Epithelial cell of prostate (primary cell): ENCODE data around the gene IQGAP3.
A peak's percentile ranks its signal among the peaks of the same experiment; 100 is the strongest.

ENCODE experiments used
- DNase-seq: peaks from one replicate; pipeline ENCODE4 v3.0.0-alpha.2; 2011; ENCODE audit warnings: low read depth, low spot score
- H3K27ac ChIP-seq: fragments of 450-650 bp; 2 replicates; pipeline ENCODE4 v1.5.1; 2017; ENCODE audit warnings: mild to moderate bottlenecking

IQGAP3 gene

GRCh38 chr1:156523801-156524480 lies 48.4 kb downstream of the IQGAP3 start:
- no peak overlapping the region for H3K27ac ChIP-seq
- DNase-seq: no peak

DNA sequence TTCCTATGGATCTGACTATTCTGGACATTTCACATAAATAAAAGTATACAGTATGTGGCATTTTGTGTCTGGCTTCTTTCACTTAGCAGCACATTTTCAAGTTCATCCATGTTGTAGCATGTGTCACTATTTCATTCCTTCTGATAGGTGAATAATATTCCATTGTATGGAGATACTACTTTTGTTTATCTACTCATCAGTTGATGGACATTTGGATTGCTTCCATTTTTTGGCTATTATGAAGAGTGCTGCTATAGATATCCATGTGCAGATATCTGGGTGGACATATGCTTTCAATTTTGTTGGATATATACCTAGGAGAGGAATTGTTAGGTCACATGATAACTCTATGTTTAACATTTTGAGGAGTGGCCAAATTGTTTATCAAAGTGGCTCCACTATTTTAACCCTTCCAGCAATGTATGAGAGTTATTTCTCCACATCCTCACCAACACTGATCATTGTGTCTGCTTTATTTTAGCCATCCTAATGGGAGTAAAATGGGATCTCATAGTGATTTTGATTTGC lies 49.9 kb downstream of the IQGAP3 start:
- no peak overlapping the region for H3K27ac ChIP-seq
- DNase-seq: no peak

DNA sequence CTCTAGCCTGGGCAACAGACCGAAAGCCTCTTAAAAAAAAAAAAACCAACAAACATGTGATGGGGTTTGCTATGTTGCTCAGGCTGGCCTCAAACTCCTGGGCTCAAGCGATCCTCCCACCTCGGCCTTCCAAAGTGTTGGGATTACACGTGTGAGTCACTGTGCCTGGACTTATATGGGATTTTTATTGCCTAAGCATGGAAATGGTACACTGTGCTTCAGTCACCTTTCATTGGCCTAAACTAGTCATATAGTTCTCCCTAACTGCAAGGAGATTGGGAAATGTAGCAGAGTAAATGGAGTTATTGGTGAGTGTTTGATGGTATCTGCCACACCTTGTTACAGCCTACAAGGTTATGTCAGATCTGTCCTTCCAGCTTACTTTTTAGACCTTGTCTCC lies 54.6 kb downstream of the IQGAP3 start:
- no peak for DNase-seq
- H3K27ac ChIP-seq: no peak overlapping the region

- no peak overlapping the region for H3K27ac ChIP-seq
- no peak for DNase-seq
These were observed 55.5 kb downstream of the IQGAP3 start for GRCh38 chr1:156516821-156517220.

DNA sequence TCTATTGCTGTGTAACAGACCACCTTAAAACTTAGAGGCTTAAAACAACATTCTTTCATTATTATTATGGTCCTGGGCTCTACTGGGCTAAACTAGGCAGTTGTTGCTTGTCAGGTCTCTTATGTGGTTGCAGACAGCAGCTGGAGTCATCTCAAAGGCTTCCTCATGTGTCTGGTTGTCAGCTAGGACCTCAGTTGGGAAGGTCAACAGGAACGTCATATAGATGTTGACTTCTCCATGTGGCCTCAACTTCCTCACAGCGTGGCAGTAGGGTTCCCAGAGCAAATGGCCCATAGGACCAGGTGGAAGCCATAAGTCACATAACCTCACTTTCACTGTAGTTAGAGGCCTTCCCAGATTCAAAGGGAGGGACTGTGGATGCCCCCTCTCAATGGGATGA lies 56.4 kb downstream of the IQGAP3 start:
- no peak for DNase-seq
- H3K27ac ChIP-seq: no peak overlapping the region

GRCh38 chr1:156513185-156513584 lies 59.2 kb downstream of the IQGAP3 start:
- H3K27ac ChIP-seq: no peak overlapping the region
- no peak for DNase-seq

DNA sequence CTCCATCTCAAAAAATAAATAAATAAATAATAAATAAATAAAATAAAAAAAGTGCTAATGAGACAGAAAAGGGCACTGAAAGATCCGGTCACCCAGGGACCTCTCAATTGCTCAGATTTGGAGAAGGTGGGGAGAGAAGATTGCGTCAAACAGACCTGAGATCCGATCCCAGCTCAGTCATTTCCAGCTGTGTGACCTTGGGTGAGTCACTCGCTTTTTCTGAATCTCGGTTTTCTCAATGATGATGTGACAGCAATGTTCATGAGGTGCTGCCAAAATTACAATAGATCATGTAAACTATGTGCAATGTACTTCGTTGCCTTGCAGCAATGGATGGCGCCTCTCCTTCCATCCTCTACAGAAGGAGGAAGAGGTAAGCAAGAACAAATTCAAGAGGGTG lies 60.7 kb downstream of the IQGAP3 start:
- no peak overlapping the region for H3K27ac ChIP-seq
- DNase-seq: no peak

DNA sequence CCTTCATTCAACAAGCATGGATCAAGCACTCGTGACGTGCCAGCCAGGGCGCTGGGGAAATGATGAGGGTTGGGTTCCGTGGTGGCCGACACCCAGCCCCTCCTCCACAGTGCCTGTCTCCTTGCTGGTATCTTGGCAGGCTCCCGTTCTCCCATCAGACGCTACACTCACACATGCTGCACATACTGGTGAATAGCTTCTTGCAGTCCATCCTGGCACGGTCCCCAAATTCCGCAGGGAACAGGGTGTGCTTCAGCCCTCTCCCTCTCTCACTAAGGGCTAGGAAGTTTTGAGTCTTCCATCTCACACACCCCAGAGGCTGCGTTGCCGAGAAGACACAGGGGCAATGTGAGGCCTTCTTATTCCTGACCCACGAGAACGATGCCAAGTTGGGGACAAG lies 61.7 kb downstream of the IQGAP3 start:
- no peak overlapping the region for H3K27ac ChIP-seq
- no peak for DNase-seq

- no peak for DNase-seq
- H3K27ac ChIP-seq: no peak overlapping the region
These were observed 62.8 kb downstream of the IQGAP3 start for GRCh38 chr1:156509424-156510034.

DNA sequence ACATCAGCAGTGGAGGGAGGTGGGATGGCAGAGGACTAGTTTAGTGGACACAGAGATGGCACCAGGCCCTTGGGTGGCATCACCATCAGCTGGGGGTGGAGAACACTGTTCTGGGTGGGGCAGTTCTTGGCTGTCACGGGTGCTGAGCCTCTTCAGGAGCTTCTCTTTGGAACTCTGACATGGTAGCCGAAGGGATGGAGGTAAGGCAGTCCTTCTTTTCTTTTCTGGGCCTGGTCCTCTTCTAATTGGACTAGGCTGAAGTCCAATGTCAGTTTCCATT lies 63.5 kb downstream of the IQGAP3 start:
- DNase-seq: no peak
- no peak overlapping the region for H3K27ac ChIP-seq

DNA sequence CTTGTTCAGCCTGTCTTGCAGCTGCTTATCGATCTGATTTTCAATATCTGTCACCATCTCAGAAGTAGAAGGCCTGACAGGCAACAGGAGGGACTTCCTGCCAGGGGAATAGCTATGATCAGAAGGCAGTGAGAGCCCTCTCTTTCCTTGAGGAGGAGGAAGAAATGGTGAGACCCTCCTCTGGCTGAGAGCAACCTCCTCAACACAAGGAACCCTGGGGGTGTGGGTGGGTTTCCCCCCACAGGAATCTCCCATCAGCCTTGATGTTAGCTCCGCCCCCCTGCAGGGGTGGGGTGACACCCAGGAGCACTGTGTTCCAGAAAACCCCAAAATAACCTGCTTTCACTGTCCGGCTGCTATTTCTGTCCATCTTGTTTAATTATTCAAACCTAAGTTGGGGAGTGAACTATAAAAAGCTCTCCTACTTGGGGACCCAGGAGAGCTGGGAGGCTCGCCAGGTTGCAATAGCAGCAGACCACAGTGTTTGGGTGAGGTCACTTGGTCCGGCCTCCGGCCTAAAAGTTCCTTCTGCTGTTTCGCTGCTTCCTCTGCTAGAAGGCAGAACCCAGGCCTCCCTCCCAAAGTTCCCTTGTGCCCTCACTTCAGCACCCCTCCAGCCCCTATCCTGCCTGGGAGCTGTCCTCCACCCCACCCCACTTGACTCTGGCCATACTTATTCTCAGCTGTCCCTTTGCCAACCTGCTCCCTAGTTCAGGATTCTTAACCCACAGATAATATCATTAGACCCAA lies 64.0 kb downstream of the IQGAP3 start:
- DNase-seq: no peak
- no peak overlapping the region for H3K27ac ChIP-seq

GRCh38 chr1:156506450-156506849 lies 65.9 kb downstream of the IQGAP3 start:
- no peak overlapping the region for H3K27ac ChIP-seq
- no peak for DNase-seq

GRCh38 chr1:156505679-156506298 lies 66.6 kb downstream of the IQGAP3 start:
- peak overlapping the region; percentile 96 for H3K27ac ChIP-seq
- no peak for DNase-seq

GRCh38 chr1:156504821-156505678 lies 67.3 kb downstream of the IQGAP3 start:
- DNase-seq: peak; percentile 92
- peak overlapping the region; percentile 96 for H3K27ac ChIP-seq

GRCh38 chr1:156504438-156504813 lies 67.9 kb downstream of the IQGAP3 start:
- H3K27ac ChIP-seq: peak overlapping the region; percentile 96
- DNase-seq: no peak

DNA sequence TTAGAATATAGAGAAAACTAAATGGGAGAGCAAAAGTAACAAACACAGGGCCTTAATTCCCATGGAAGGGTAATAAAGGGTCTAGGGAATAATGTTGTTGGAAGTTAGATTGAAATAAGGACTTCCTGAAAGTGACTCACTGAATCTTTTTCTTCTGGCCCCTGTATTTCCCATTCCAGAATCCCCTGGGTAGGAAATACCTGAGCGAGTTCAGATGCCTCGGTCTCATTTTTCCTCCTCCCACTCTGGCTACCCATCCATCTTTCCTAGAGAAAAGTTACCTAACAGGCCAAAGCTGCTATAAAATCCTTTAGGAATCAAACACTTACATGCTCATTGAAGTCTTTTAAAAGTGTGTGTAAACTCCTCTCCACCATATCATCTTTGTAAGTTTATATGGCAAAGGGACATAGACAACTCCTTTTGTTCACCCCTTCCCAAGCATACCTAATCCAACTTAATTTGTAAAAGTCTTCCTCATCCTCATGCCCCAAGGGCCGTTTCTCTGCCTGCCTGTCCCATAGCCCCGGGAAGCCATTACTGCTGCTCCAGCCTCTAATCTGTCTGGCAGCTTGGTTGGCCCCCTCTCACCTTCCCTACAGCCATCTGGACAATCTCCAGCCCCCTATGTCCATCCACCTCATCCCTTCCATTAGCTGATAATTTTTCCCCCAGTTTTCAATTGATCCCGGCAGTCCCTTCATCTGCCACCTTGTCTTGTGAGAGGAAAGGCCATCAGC lies 68.5 kb downstream of the IQGAP3 start:
- DNase-seq: no peak

DNA sequence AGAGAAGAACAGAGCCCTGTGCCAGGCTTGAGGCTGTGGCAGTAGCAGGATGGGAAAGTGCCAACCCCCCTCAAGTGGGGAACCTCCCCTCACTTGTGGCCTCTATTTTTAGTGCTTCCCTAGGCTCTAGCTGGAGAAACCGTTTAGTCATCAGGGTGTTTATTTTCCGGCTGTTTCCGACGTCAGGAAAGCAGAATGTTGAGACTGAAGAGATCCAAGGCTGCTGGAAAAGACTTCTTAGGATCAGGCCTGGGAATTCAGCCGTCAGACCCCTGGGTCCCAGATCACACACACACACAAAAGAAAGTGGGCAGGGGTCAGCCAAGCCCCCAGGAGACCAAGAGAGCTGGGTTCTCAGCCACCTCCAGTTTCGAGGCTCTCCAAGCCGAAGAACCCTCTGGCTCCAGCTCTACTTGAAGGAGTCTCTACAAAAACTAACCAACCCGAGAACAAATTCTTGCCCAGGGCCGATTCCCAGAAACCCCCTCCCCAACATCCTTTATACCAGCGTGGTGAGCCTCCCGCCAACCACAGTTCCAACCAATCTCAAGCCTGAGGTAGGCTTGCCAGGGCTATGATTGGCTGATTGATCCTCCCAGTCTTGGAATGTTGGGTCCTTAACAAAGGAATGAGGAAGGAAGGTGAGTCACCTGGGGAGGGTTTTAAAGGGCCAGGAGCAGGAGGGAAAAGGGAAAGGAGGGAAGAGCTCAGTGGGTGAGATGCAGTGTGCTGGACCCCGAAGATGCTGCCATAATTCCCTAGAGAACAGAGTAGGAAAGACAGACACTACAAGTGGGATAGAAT lies 69.3 kb downstream of the IQGAP3 start:
- peak; percentile 68 for DNase-seq
- H3K27ac ChIP-seq: peak overlapping the region; percentile 96

More for the DNA sequence above, 68.5 kb downstream of the IQGAP3 start:
- peak overlapping the region; percentile 96 for H3K27ac ChIP-seq

GRCh38 chr1:156502391-156502893 lies 69.9 kb downstream of the IQGAP3 start:
- peak overlapping the region; percentile 96 for H3K27ac ChIP-seq
- DNase-seq: no peak
